ENCODE measurements around the gene SH3TC1.

Gene SH3TC1

DNA sequence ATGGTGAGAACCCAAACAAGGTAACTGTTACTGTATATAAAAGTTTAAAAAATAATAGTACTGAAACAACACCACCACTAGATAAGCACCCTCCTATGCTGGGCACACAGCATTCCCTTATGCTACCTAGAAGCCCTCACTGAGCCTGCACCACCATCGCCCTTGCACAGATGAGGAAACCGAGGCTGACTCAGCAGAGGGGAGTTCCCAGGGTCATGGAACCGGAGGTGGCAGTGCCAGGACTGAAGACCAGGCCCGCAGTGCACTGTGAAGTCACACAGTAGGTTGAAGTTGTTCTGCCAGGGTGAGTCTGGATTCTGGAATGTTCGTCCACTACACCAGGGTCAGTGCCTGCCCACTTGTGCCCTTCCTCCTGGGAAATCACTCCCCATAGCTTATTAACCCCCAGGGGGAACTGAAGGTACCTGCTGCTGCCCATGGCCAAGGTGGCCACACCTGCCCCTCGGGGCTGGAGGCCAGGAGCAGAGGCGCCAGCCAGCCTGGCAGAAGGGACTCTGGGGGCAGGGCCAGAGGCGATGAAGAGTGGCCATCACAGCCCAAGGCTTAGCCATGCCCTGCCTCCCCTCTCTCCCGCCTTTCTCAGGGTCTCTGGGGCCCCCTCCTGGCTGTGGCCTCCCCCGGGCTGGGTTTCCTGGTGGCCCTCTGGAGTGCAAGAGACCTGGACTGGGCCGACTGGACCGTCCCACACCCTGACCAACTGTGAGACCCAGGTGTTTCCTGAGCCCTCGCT lies 25.4 kb upstream of the SH3TC1 start:
- no peak overlapping the region for H3K4me3 ChIP-seq (ENCODE audit: low read depth, low read length)
- TF ChIP-seq, protein P1, sequence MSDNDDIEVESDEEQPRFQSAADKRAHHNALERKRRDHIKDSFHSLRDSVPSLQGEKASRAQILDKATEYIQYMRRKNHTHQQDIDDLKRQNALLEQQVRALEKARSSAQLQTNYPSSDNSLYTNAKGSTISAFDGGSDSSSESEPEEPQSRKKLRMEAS (IDR thresholded peaks at IDR 0.05; ENCODE audit: low read depth, low read length) = no peak
- TF ChIP-seq POLR2A (IDR thresholded peaks at IDR 0.05; ENCODE audit: extremely low read depth, insufficient read length) (no peak), MYC (IDR thresholded peaks at IDR 0.05; ENCODE audit: low read depth, low read length) (no peak)
- TF ChIP-seq, protein P2, sequence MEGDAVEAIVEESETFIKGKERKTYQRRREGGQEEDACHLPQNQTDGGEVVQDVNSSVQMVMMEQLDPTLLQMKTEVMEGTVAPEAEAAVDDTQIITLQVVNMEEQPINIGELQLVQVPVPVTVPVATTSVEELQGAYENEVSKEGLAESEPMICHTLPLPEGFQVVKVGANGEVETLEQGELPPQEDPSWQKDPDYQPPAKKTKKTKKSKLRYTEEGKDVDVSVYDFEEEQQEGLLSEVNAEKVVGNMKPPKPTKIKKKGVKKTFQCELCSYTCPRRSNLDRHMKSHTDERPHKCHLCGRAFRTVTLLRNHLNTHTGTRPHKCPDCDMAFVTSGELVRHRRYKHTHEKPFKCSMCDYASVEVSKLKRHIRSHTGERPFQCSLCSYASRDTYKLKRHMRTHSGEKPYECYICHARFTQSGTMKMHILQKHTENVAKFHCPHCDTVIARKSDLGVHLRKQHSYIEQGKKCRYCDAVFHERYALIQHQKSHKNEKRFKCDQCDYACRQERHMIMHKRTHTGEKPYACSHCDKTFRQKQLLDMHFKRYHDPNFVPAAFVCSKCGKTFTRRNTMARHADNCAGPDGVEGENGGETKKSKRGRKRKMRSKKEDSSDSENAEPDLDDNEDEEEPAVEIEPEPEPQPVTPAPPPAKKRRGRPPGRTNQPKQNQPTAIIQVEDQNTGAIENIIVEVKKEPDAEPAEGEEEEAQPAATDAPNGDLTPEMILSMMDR (IDR thresholded peaks at IDR 0.05; ENCODE audit: low read depth, low read length) = no peak
- no peak for DNase-seq (ENCODE audit: low read depth)

DNA sequence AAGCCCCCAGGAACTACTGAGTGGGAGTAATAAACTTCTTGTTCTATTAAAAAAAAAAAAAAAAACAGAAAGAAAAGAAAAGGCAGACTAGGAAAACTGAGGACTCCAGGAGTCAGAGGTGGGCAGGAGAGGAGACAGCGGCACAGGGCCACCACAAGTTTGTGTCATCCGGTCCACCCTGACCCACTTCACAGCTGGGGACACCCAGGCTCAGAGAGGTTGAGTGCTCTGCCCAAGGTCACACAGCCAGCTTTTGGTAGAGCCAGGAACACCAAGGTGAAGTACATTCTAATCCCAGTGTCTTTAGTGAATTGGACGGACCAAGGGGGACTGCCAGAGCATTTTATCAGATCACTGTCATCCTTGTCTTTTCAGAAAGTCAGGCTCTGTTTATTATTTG lies 24.1 kb upstream of the SH3TC1 start:
- no peak for DNase-seq (ENCODE audit: low read depth)
- H3K4me3 ChIP-seq (ENCODE audit: low read depth, low read length) = no peak overlapping the region
- TF ChIP-seq, protein P2 (IDR thresholded peaks at IDR 0.05; ENCODE audit: low read depth, low read length) = no peak
- no peak for TF ChIP-seq POLR2A (IDR thresholded peaks at IDR 0.05; ENCODE audit: extremely low read depth, insufficient read length)
- TF ChIP-seq, protein P1 (IDR thresholded peaks at IDR 0.05; ENCODE audit: low read depth, low read length) = no peak
- no peak for TF ChIP-seq MYC (IDR thresholded peaks at IDR 0.05; ENCODE audit: low read depth, low read length)

DNA sequence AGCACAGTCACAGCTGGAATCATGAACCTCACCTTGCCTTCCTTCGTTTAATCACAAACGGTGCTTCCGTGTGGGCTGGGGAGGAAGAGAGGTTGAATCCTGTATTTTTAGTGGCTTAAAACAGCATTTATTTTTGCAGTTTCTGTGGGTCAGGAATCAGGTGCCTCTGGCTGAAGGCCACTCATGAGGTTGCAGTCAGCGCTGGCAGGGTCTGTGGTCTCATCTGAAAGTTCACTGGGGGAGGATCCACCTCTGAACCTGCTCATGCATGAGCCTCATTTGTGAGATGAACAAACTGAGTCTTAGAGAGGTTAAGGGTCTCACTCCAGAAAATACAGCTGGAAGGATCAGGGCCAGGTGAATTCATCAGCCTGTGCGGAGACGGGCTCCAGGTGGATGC lies 23.4 kb upstream of the SH3TC1 start:
- no peak for DNase-seq (ENCODE audit: low read depth)
- TF ChIP-seq, protein P1 (IDR thresholded peaks at IDR 0.05; ENCODE audit: low read depth, low read length) = no peak
- no peak for TF ChIP-seq POLR2A (IDR thresholded peaks at IDR 0.05; ENCODE audit: extremely low read depth, insufficient read length)
- TF ChIP-seq, protein P2 (IDR thresholded peaks at IDR 0.05; ENCODE audit: low read depth, low read length) = no peak
- no peak for TF ChIP-seq MYC (IDR thresholded peaks at IDR 0.05; ENCODE audit: low read depth, low read length)
- no peak overlapping the region for H3K4me3 ChIP-seq (ENCODE audit: low read depth, low read length)

DNA sequence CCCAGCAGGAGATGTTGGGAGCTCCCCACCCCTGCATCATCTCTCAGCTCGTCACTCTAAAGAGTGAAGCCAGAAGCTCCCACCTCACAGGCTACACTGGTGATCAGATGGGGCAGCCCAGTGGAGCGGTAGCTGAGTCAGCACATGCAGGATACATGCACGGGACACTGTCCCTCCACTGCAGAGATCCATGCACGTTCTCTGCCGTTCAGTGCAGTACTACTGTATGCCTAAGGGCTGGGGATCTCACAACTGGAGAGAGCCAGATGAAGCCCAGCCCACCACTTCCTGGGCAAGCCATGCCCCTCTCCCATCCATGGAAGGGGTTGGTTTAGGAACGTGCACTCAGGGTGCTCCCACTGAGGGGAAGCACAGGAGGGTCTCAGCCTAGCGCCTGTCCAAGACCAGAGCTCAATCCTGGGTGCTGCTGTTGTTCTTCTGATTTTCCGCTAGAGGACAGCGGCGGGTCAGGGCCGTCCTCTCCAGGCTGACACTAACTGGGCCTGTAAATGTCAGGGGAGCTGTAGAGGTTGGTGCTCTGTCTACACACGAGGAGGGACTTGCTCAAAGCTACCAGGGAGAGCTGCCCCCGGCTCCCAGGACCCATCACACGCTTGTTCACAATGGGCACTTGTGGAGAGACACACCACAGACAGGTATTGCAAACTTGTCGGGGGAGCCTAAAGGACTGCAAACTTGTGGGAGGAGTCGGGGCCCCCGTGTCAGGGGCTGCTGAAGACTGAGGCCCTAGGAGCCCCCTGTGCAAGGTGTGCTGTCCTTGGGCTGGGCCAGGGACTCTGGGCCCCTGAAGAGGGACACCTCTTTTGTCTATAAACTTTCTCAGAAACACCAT lies 22.3 kb upstream of the SH3TC1 start:
- TF ChIP-seq, protein P2 (IDR thresholded peaks at IDR 0.05; ENCODE audit: low read depth, low read length) = peak; percentile 94
- TF ChIP-seq, protein P1 (IDR thresholded peaks at IDR 0.05; ENCODE audit: low read depth, low read length) = no peak
- peak; percentile 83 for DNase-seq (ENCODE audit: low read depth)
- H3K4me3 ChIP-seq (ENCODE audit: low read depth, low read length) = no peak overlapping the region

DNA sequence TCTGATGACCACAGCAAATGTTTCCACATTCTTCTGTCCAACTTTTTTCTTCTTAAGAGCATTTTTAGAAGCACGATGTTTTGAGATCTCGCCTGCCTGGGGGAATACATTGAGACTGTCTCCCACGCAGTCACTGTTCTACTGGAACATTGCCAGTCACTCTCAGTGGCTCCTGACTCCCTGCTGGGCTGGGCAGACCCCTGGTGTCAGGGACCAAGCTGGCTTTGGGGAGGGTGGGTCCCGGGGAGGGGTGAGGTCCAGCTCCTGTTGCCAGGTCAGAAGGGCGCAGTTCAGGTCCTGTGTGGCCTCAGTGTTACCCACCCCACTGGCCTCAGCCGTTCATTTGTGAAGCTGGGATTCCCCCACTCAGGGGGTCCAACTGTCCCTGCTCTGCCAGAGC lies 21.5 kb upstream of the SH3TC1 start:
- TF ChIP-seq MYC (IDR thresholded peaks at IDR 0.05; ENCODE audit: low read depth, low read length) (no peak), POLR2A (IDR thresholded peaks at IDR 0.05; ENCODE audit: extremely low read depth, insufficient read length) (no peak)
- TF ChIP-seq, protein P2 (IDR thresholded peaks at IDR 0.05; ENCODE audit: low read depth, low read length) = no peak
- TF ChIP-seq, protein P1 (IDR thresholded peaks at IDR 0.05; ENCODE audit: low read depth, low read length) = no peak
- DNase-seq (ENCODE audit: low read depth) = no peak
- H3K4me3 ChIP-seq (ENCODE audit: low read depth, low read length) = no peak overlapping the region
